A549 (cell line): Measurements from ENCODE around the gene D2HGDH. TPM values are rescaled to one million over a fixed set of nuclear protein-coding genes. Genes with fewer than 3 reads are reported as not detected.

ENCODE experiments used
- ATAC-seq, 2 experiments: fragments of 200-7000 bp in 1 of 2; fragments of >200 bp in 1 of 2; cut with Nextera tagmentation in 1 of 2; cut with Tn5 transposase in 1 of 2; 3 replicates each; pipeline versions ENCODE4 v1.8.0 to v1.9.1; 2018 to 2020; ENCODE audit warnings: mild to moderate bottlenecking in 1 of 2, moderate library complexity in 1 of 2
- CTCF ChIA-PET: fragments of 300-600 bp; sonication (Branson Sonifier 250); formaldehyde crosslinking; extraction: SDS; loops from one replicate; lab custom pipeline; 2021; ENCODE audit warnings: antibody characterized with exemption, inconsistent platforms; lab: Yijun Ruan, JAX
- POLR2A ChIA-PET: fragments of 350-600 bp; formaldehyde crosslinking; extraction: SDS; loops from one replicate; lab custom pipeline; 2021; ENCODE audit warnings: antibody characterized with exemption, inconsistent platforms; lab: Yijun Ruan, JAX
- DNase-seq, 2 experiments: peaks; one replicate each; pipeline versions ENCODE4 v3.0.0 to v3.0.0-alpha.2; 2011 to 2016; ENCODE audit warnings: low read depth in 1 of 2, low spot score in 1 of 2
- FAIRE-seq: peaks from 2 replicates; lab custom pipeline; 2011; peaks lifted over from hg19 to GRCh38; lab: Jason Lieb, UNC
- H3K27ac ChIP-seq, 2 experiments: fragments of >200 bp; sonication (Bioruptor Twin); formaldehyde crosslinking; 3 replicates each; pipeline ENCODE4 v1.5.1; 2016 to 2017
- H3K4me1 ChIP-seq: fragments of >200 bp; sonication (Bioruptor Twin); formaldehyde crosslinking; 3 replicates; pipeline ENCODE4 v1.6.1; 2016
- H3K4me2 ChIP-seq: fragments of >200 bp; sonication (Bioruptor Twin); formaldehyde crosslinking; 3 replicates; pipeline ENCODE4 v1.6.1; 2016
- H3K4me3 ChIP-seq: fragments of >200 bp; sonication (Bioruptor Twin); formaldehyde crosslinking; 3 replicates; pipeline ENCODE4 v1.5.1; 2016
- H3K9me3 ChIP-seq: fragments of >200 bp; sonication (Bioruptor Twin); formaldehyde crosslinking; 3 replicates; pipeline ENCODE4 v1.6.1; 2016
- BHLHE40 ChIP-seq: IDR thresholded peaks from 2 replicates; pipeline ENCODE4 v1.6.1; 2012; ENCODE audit warnings: low read depth, low read length, inconsistent platforms
- CHD2 ChIP-seq: fragments of 150-350 bp; IDR thresholded peaks from 2 replicates; pipeline ENCODE4 v1.6.1; 2014; ENCODE audit warnings: low read length; ENCODE audit not compliant: partially characterized antibody
- EP300 ChIP-seq, 2 experiments: fragments of >200 bp; sonication (Bioruptor Twin); formaldehyde crosslinking; IDR thresholded peaks; 2 replicates in 1 of 2; 3 replicates in 1 of 2; pipeline ENCODE4 v1.6.1; 2016 to 2017
- FOSL2 ChIP-seq, 2 experiments: fragments of 450-650 bp in 1 of 2; fragments of >200 bp in 1 of 2; sonication (Bioruptor Twin) in 1 of 2; formaldehyde crosslinking; IDR thresholded peaks; 2 replicates each; pipeline versions ENCODE4 v1.5.0 to v1.6.1; 2016 to 2020; ENCODE audit warnings: mild to moderate bottlenecking in 1 of 2, moderate library complexity in 1 of 2
- GATA3 ChIP-seq: IDR thresholded peaks from 2 replicates; pipeline ENCODE4 v1.6.1; 2012; ENCODE audit warnings: borderline replicate concordance
- HOXB13 ChIP-seq: fragments of 250-450 bp; sonication (Bioruptor Pico); IDR thresholded peaks from 2 replicates; pipeline ENCODE4 v1.5.0; 2020; ENCODE audit warnings: low read depth, mild to moderate bottlenecking, moderate library complexity
- NFE2L2 ChIP-seq: fragments of 150-350 bp; conservative IDR thresholded peaks from 2 replicates; pipeline ENCODE4 v1.6.1; 2014; ENCODE audit warnings: low read length
- PHF8 ChIP-seq: fragments of 200-600 bp; sonication (generic); IDR thresholded peaks from 2 replicates; pipeline ENCODE4 v1.6.1; 2016; ENCODE audit warnings: low read depth, mild to moderate bottlenecking, antibody characterized with exemption, moderate library complexity, borderline replicate concordance
- RARB ChIP-seq: fragments of 250-450 bp; sonication (Bioruptor Pico); IDR thresholded peaks from 2 replicates; pipeline ENCODE4 v1.8.0; 2021; ENCODE audit warnings: mild to moderate bottlenecking, moderate library complexity
- REST ChIP-seq: fragments of 200-600 bp; sonication (generic); IDR thresholded peaks from 2 replicates; pipeline ENCODE4 v1.6.1; 2016; ENCODE audit warnings: antibody characterized with exemption, mild to moderate bottlenecking, moderate library complexity
- RFX5 ChIP-seq: fragments of 450-650 bp; IDR thresholded peaks from 2 replicates; pipeline ENCODE4 v1.7.1; 2014; ENCODE audit warnings: antibody characterized with exemption, mild to moderate bottlenecking, moderate library complexity
- SREBF2 ChIP-seq: fragments of 450-650 bp; IDR thresholded peaks from 2 replicates; pipeline ENCODE4 v1.6.1; 2014; ENCODE audit warnings: mild to moderate bottlenecking, moderate library complexity
- TP53 ChIP-seq: fragments of 250-450 bp; sonication (Bioruptor Pico); IDR thresholded peaks from 2 replicates; pipeline ENCODE4 v1.5.0; 2021; ENCODE audit warnings: mild to moderate bottlenecking, moderate library complexity
- ZFP36 ChIP-seq: fragments of 450-650 bp; IDR thresholded peaks from 2 replicates; pipeline ENCODE4 v1.6.1; 2014; ENCODE audit warnings: borderline replicate concordance; ENCODE audit not compliant: partially characterized antibody
- ZNF302 ChIP-seq: fragments of 250-450 bp; sonication (Bioruptor Pico); IDR thresholded peaks from 2 replicates; pipeline ENCODE4 v1.9.0; 2021; ENCODE audit warnings: inconsistent platforms, mild to moderate bottlenecking, moderate library complexity
- ZSCAN20 ChIP-seq: fragments of 250-450 bp; sonication (Bioruptor Pico); IDR thresholded peaks from 2 replicates; pipeline ENCODE4 v1.8.0; 2022; ENCODE audit warnings: mild to moderate bottlenecking, moderate library complexity
- WGBS: methylation state at CpG from one replicate; pipeline ENCODE4 v1.1.6; 2017; ENCODE audit errors: missing lambda C conversion rate; 5-methylcytosine and 5-hydroxymethylcytosine counted together
- polyA plus RNA-seq, 4 experiments: library from polyadenylated mRNA; depleted of rRNA in 3 of 4; stranded (reverse); fragments of >200 nt; fragmentation: RNase III in 1 of 4; extraction: RNeasy Plus Mini Kit Qiagen cat#74134 plus additional on column Dnase treatment in 1 of 4; gene quantifications; 2 replicates in 3 of 4; 3 replicates in 1 of 4; pipeline ENCODE4 v1.2.3, GENCODE V29; 2011 to 2017
- TF ChIP-seq, protein P1 (sequence below): fragments of >200 bp; sonication (Bioruptor Twin); formaldehyde crosslinking; IDR thresholded peaks from 2 replicates; pipeline ENCODE4 v1.6.1; 2016
- TF ChIP-seq, protein P2 (sequence below): IDR thresholded peaks from 2 replicates; pipeline ENCODE4 v1.6.1; 2012
- TF ChIP-seq, protein P3 (sequence below): IDR thresholded peaks from 2 replicates; pipeline ENCODE4 v1.6.1; 2012; ENCODE audit warnings: low read depth, borderline replicate concordance

The D2HGDH gene
- polyA plus RNA-seq, 2 of the 4 experiments (the other 2 are of a cell fraction) = 6.5 to 18.5 TPM

DNA sequence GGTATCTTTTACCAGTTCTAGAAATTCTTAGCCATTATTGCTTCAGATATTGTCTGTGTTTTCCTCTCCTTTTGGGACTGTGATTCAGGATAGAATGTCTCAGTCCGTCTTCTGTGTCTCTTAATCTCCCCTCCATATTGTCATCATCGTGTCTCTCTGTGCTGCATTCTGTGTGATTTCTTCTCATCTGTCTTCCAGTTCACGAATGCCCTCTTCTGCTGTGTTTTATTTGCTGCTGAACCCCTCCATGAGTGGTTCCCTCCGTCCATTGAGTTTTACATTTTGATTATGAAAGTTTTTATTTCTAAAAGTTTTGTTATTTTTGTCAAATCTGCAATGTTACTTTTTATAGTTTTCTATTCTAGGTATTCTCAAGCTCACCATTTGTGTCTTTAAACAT, 11.7 kb downstream of the D2HGDH start:
- ChIA-PET POLR2A (no interaction called here), CTCF (interaction anchor here (0.8 kb wide), 1 partner anchor 10 kb away, joined by 3 read pairs; no protein-coding TSS in a partner anchor)
- Histone ChIP-seq H3K4me1 (no peaks in the 10 kb centered on the region), H3K4me3 (no peak overlapping the region)
- no peak for DNase-seq
- TF ChIP-seq HOXB13 (CRISPR knock-in tag) (no peak), ZNF302 (CRISPR knock-in tag) (no peak), ZSCAN20 (CRISPR knock-in tag) (no peak), CHD2 (no peak), RFX5 (no peak), FOSL2 (IDR thresholded peaks at IDR 0.05) (no peak), FOSL2 (CRISPR knock-in tag; IDR thresholded peaks at IDR 0.05) (no peak), GATA3 (no peak), SREBF2 (no peak), TP53 (CRISPR knock-in tag) (no peak)
- TF ChIP-seq, protein P1, sequence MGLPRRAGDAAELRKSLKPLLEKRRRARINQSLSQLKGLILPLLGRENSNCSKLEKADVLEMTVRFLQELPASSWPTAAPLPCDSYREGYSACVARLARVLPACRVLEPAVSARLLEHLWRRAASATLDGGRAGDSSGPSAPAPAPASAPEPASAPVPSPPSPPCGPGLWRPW = no peak
- TF ChIP-seq, all 56 proteins: peak for 0
- H3K9me3 ChIP-seq = no peaks in the 10 kb centered on the region
- no peak for FAIRE-seq
- WGBS = 93% methylated on average over 4 of the region's 4 CpGs
- H3K4me2 ChIP-seq = no peak overlapping the region
- no peak overlapping the region for H3K27ac ChIP-seq
- no peak for ATAC-seq

DNA sequence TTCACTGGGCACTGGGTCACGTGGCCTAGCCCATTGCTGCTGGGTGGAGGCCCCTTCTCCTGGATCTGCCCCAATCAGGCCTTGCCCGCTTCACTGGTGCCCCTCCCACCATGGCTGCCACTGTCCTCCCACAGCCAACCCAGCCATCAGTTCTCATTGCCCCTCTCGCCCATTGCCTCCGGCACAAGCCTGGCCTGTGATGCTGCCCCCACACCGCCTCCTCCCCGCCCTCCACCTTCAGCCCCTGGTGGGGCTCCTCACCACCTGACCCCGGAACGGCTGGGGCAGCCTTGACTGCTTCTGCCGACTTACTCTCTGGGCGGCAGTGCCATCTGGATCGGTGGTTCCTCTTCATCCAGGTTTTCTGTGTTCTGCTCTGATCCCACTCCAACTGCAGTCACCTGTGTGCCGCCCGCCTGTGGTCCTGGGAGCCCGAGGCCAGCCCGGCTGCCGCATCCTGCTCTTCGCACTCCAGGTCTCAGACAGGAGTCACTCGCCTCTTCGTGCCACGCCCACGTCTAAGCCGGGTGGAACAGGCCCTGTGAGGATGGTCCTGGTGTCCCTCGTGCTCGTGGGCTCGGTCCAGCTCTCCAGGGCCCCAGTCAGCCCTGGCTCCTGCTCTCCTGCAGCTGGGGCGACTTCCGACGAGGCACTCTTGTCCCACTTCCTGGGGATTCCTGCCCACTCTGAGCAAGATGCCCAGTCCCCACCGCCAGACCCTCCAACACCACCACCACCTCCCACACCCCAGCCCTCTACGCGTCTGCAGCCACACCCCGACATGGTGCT, 14.2 kb downstream of the D2HGDH start:
- TF ChIP-seq NFE2L2 (no peak), PHF8 (no peak), FOSL2 (IDR thresholded peaks at IDR 0.05) (no peak), FOSL2 (CRISPR knock-in tag; IDR thresholded peaks at IDR 0.05) (no peak), RFX5 (no peak), EP300 (IDR thresholded peaks at IDR 0.05) (no peak), BHLHE40 (no peak), ZFP36 (no peak), REST (no peak), RARB (no peak)
- TF ChIP-seq, protein P2, sequence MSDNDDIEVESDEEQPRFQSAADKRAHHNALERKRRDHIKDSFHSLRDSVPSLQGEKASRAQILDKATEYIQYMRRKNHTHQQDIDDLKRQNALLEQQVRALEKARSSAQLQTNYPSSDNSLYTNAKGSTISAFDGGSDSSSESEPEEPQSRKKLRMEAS = no peak
- TF ChIP-seq, protein P3, sequence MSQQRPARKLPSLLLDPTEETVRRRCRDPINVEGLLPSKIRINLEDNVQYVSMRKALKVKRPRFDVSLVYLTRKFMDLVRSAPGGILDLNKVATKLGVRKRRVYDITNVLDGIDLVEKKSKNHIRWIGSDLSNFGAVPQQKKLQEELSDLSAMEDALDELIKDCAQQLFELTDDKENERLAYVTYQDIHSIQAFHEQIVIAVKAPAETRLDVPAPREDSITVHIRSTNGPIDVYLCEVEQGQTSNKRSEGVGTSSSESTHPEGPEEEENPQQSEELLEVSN = no peak
- TF ChIP-seq, all 56 proteins: peak for 0
- no peak overlapping the region for H3K4me3 ChIP-seq
- H3K4me2 ChIP-seq = no peak overlapping the region
- FAIRE-seq (no peak), ATAC-seq (no peak), DNase-seq (no peak)
- ChIA-PET POLR2A (no interaction called here), CTCF (no interaction called here)
- H3K4me1 ChIP-seq = no peaks in the 10 kb centered on the region
- H3K9me3 ChIP-seq = no peaks in the 10 kb centered on the region
- WGBS = 94% methylated on average over 32 of the region's 32 CpGs
- H3K27ac ChIP-seq = no peak overlapping the region
